Retinal pigment epithelial cell (primary cell): ENCODE measurements around the gene DEAF1.

Source experiments
- DNase-seq: peaks from one replicate; pipeline ENCODE4 v3.0.0-alpha.2; 2010; ENCODE audit warnings: low read depth
- H3K4me3 ChIP-seq: 2 replicates; pipeline ENCODE4 v1.5.1; 2011; ENCODE audit warnings: mild to moderate bottlenecking, low read length, control low read depth, moderate library complexity
- TF ChIP-seq, protein P1 (sequence below): conservative IDR thresholded peaks from 2 replicates; pipeline ENCODE4 v1.5.1; 2011; ENCODE audit warnings: low read depth, low read length, control low read depth, inconsistent platforms

DEAF1 gene

DNA sequence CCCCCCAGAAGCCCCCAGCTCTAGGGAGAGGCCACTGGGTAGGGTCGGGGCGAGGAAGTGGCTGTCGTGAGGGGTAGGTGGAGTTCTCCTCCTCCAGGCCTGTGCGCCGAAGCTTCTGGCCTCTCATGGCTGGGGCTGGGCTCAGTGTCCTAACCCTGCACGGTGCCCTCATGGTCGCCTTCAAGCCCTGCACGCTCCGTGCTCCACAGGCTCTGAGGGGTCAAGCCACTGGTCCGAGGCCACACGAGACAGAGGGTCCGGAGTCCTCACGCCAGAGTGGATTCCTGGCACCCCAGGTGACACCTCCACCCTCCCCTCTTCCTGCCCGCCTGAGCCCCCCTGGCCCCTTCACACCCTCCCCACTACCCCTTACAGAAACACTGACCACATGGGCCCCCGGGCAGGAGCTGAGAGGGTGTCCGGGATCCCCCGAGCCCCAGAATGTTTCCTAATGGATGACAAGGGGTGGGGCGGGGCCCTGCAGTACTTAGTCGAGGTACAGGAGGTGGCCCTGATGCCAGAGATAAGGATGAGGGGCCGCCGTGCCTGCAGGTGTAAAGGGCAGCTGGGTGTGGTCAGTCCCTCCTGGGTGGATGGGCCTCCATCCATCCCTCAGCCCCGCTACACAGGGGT, 69.3 kb downstream of the DEAF1 start:
- no peak overlapping the region for H3K4me3 ChIP-seq
- DNase-seq, result no peak
- TF ChIP-seq, protein P1, sequence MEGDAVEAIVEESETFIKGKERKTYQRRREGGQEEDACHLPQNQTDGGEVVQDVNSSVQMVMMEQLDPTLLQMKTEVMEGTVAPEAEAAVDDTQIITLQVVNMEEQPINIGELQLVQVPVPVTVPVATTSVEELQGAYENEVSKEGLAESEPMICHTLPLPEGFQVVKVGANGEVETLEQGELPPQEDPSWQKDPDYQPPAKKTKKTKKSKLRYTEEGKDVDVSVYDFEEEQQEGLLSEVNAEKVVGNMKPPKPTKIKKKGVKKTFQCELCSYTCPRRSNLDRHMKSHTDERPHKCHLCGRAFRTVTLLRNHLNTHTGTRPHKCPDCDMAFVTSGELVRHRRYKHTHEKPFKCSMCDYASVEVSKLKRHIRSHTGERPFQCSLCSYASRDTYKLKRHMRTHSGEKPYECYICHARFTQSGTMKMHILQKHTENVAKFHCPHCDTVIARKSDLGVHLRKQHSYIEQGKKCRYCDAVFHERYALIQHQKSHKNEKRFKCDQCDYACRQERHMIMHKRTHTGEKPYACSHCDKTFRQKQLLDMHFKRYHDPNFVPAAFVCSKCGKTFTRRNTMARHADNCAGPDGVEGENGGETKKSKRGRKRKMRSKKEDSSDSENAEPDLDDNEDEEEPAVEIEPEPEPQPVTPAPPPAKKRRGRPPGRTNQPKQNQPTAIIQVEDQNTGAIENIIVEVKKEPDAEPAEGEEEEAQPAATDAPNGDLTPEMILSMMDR, result no peak

DNA sequence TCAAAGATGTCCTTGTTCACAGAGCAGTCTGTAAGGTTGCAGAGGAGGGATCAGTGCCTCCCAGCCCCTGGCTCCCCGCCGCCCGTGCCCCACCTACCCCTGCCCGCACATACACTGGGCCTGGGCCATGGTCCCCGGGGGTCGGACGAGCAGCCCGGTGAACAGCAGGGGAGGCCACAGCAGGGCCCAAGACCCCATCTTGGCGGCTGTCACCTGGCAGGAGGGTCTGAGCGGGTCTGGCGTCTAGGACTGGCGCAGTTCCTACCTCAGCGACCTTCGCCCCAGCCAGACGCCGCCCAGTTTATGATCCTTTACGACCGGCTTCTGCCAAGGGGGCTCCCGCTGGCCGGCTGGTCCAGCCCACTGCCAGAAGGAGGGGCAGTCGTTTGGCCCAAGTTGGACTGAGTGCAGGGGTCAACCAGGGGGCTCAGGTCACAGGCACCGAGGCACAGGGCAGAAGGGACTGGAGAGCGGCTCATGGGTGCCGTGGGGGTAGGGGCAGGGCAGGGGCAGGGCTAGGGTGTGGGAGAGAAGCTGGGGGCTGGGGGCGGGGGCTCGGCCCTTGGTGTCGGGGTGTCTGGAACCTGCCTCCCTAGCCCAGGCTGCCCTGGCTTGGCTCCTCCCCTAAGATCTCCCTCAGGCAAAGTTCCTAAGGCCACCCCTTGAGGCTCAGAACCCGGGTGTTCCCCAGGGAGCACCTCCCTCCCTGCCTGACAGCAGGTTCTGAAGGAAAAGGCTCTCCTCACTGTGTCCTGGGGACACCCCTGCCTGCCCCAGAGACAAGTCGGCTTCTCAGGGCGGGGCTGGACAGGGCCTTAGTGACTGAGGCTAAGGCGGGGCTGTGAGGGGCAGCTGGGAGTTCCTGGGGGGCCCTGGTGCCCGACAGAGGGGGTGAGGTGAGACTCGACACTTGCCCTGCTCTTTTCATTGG, 70.1 kb downstream of the DEAF1 start, which contains the start of gene CDHR5:
CDHR5 (minus strand) TSS at position 251 of the 931 bp plus-strand sequence; CDS start at position 198, 53 bp downstream.
- no peak within 1 kb of the TSS for H3K4me3 ChIP-seq
- TF ChIP-seq, protein P1, result no peak
- DNase-seq, result no peak

DNA sequence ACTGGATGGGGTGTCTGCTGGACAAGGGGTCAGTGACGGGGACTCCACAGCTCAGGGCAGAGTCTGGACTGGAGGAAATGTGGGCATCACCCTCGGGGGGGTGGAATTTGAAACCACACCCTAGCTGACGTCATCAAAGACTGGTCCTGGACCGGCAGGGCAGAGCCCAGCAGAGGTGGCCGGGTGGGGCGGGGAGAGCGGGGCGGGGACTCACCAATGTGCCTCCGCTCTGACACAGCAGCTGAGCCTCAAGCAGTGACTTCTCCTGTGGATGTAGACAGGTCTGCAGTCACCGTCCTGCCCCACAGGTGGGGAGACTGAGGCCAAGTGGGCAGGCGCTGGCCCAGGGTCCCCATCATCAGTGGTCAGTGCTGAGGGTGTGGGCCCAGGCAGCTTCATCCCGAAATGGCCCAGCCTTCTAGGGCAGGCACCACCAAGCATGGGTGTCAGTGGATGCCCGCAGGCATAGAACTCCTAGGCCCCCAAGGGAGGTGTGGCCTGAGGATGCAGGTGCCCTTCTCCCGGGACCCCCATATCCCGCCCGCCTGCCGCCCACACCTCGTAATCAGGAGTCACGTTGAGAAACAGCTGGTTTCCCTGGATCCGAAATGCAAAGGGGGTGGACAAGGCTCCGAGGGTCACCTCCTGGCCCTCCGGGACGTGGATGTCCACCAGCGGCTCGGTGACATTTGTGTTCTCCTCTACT, 70.9 kb downstream of the DEAF1 start:
- TF ChIP-seq, protein P1, result no peak
- no peak for DNase-seq
- no peak overlapping the region for H3K4me3 ChIP-seq

DNA sequence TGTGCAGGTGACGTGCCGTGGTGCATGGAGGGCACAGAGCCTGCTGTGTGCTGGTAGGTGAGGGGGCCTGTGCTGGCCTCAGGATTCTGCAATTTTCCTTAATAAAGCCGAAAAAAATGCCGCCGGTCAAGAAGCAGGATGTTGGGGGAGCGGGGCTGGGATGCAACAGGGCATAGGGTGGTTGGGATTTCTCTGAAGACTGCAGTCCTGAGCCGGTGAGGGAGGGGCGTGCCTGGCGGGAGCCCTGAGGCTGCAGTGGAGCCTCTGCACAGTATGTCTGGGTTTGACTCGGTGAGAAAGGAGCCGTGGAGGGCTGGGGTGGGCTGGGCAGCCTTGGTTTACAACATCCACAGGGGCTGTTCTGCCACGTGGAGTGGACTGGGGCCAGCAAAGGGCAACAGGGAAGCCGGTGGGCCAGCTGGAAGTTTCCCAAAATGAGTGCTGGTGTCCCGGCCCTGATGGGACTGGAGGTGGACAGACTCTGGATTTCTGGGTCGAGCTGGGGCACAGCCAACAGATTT, 71.6 kb downstream of the DEAF1 start:
- no peak overlapping the region for H3K4me3 ChIP-seq
- no peak for DNase-seq
- TF ChIP-seq, protein P1, result no peak

GRCh38 chr11:621838-622237, 73.2 kb downstream of the DEAF1 start:
- TF ChIP-seq, protein P1, result no peak
- no peak for DNase-seq
- H3K4me3 ChIP-seq, result no peak overlapping the region

GRCh38 chr11:620935-621814, 73.8 kb downstream of the DEAF1 start:
- TF ChIP-seq, protein P1, result no peak
- no peak overlapping the region for H3K4me3 ChIP-seq
- no peak for DNase-seq
